GM21381 (cell line): ENCODE data around the gene FAM118B.

Experiments
- ATAC-seq: cut with Tn5 transposase; IDR thresholded peaks from one replicate; pipeline ENCODE4 v1.9.1; 2021; ENCODE audit warnings: mild to moderate bottlenecking, moderate library complexity; ENCODE audit not compliant: unreplicated experiment

Gene FAM118B

GRCh38 chr11:126186025-126186698 lies 25.4 kb upstream of the FAM118B start:
- ATAC-seq: no peak

- ATAC-seq: no peak
These were observed 24.7 kb upstream of the FAM118B start for GRCh38 chr11:126186708-126187529.

GRCh38 chr11:126188332-126189108 lies 23.1 kb upstream of the FAM118B start:
- peak; percentile 53 for ATAC-seq

- no peak for ATAC-seq
These were observed 22.3 kb upstream of the FAM118B start for GRCh38 chr11:126189109-126189929.

- ATAC-seq: no peak
These were observed 20.8 kb upstream of the FAM118B start for GRCh38 chr11:126190792-126191191.

GRCh38 chr11:126191379-126192073 lies 20.1 kb upstream of the FAM118B start:
- no peak for ATAC-seq

- no peak for ATAC-seq
These were observed 19.2 kb upstream of the FAM118B start for GRCh38 chr11:126192361-126192760.

- no peak for ATAC-seq
These were observed 18.5 kb upstream of the FAM118B start for GRCh38 chr11:126193038-126193478.

- ATAC-seq: no peak
These were observed 17.4 kb upstream of the FAM118B start for GRCh38 chr11:126194121-126194543.

GRCh38 chr11:126195119-126195518 lies 16.5 kb upstream of the FAM118B start:
- no peak for ATAC-seq

- ATAC-seq: peak; percentile 50
These were observed 14.2 kb upstream of the FAM118B start for GRCh38 chr11:126197277-126197939.

- no peak for ATAC-seq
These were observed 12.9 kb upstream of the FAM118B start for GRCh38 chr11:126198648-126199047.

GRCh38 chr11:126202646-126203359 lies 8.8 kb upstream of the FAM118B start:
- ATAC-seq: no peak

GRCh38 chr11:126205359-126205758 lies 6.2 kb upstream of the FAM118B start:
- ATAC-seq: no peak

GRCh38 chr11:126207896-126208295 lies 3.7 kb upstream of the FAM118B start:
- no peak for ATAC-seq

- no peak for ATAC-seq
These were observed 729 bp upstream of the FAM118B start for GRCh38 chr11:126210871-126211235.

- ATAC-seq: no peak
These were observed 593 bp downstream of the FAM118B start for GRCh38 chr11:126212089-126212660.

GRCh38 chr11:126214441-126214840 lies 2.9 kb downstream of the FAM118B start:
- no peak for ATAC-seq
